ENCODE data around the gene OR7G3. TPM values are rescaled to one million over a fixed set of nuclear protein-coding genes. Genes with fewer than 3 reads are reported as not detected.

The OR7G3 gene
- total RNA-seq: not detected in 2 replicates

GRCh38 chr19:9126900-9127405 is at the start of gene OR7G3:
Gene OR7G3 (minus strand): TSS chr19:9126950. CDS start chr19:9126950, 0 bp downstream.

GRCh38 chr19:9140159-9140874 is 13.6 kb upstream of the OR7G3 start, which contains the start of gene ZNF317:
Gene ZNF317 (plus strand): TSS chr19:9140397. CDS start chr19:9156017, 15,620 bp downstream.

GRCh38 chr19:9115307-9115813 is 11.4 kb downstream of the OR7G3 start, which contains the start of gene OR7G1:
Gene OR7G1 (minus strand): TSS chr19:9115763. CDS start chr19:9115763, 0 bp downstream.

GRCh38 chr19:9107375-9107774 is 19.4 kb downstream of the OR7G3 start, which contains the start of gene OR7G2:
Gene OR7G2 (minus strand): TSS chr19:9107475. CDS start chr19:9103243, 4,232 bp downstream.

GRCh38 chr19:9086761-9087160 is 40.0 kb downstream of the OR7G3 start, which contains the start of gene OR1M1:
Gene OR1M1 (plus strand): TSS chr19:9087061. CDS start chr19:9093245, 6,184 bp downstream.

Other genes with a start within 250 kb of the OR7G3 start
- gene MUC16, start 116.5 kb downstream of the OR7G3 start, total RNA-seq: not detected in 2 replicates
- gene OR1M1, start 39.9 kb downstream of the OR7G3 start, total RNA-seq: not detected in 2 replicates
- not detected in 2 replicates for gene OR7G2, start 19.5 kb downstream of the OR7G3 start, total RNA-seq
- gene OR7G1, start 11.2 kb downstream of the OR7G3 start, total RNA-seq: not detected in 2 replicates
- gene ZNF317, start 13.4 kb upstream of the OR7G3 start, total RNA-seq: 8.0 and 13.4 TPM in 2 replicates
- gene OR7D2, start 52.0 kb upstream of the OR7G3 start, total RNA-seq: not detected in 2 replicates
- gene OR7D4, start 92.6 kb upstream of the OR7G3 start, total RNA-seq: not detected in 2 replicates
- gene OR7E24, start 124.0 kb upstream of the OR7G3 start, total RNA-seq: not detected in 2 replicates
- gene ZNF699, start 182.9 kb upstream of the OR7G3 start, total RNA-seq: 6.6 and 8.6 TPM in 2 replicates
- 4.4 and 5.9 TPM in 2 replicates for gene ZNF559, start 197.2 kb upstream of the OR7G3 start, total RNA-seq
- gene ZNF177, start 236.1 kb upstream of the OR7G3 start, total RNA-seq: 0.89 and 5.4 TPM in 2 replicates

All from bronchus fibroblast of lung (primary cell).